EL (cell line): ENCODE results near the gene GPR148.

Experiments
- DNase-seq: peaks from one replicate; pipeline ENCODE4 v3.0.0-alpha.2; 2016

The GPR148 gene

GRCh38 chr2:130776550-130776949 lies 47.7 kb downstream of the GPR148 start:
- no peak for DNase-seq

- DNase-seq: no peak
These were observed 49.9 kb downstream of the GPR148 start for GRCh38 chr2:130778781-130779180.
